HG02798 (cell line): Measurements from ENCODE around the gene STUM.

Experiments
- ATAC-seq: cut with Tn5 transposase; IDR thresholded peaks from one replicate; pipeline ENCODE4 v1.9.1; 2021; ENCODE audit warnings: mild to moderate bottlenecking; ENCODE audit not compliant: unreplicated experiment, poor library complexity

The STUM gene

GRCh38 chr1:226557424-226557823 lies 8.9 kb downstream of the STUM start:
- no peak for ATAC-seq

GRCh38 chr1:226558036-226558650 lies 9.6 kb downstream of the STUM start:
- no peak for ATAC-seq

- ATAC-seq: no peak
Observed at GRCh38 chr1:226560243-226560642, 11.7 kb downstream of the STUM start.

GRCh38 chr1:226562989-226563388 lies 14.4 kb downstream of the STUM start:
- ATAC-seq: no peak

GRCh38 chr1:226563666-226564065 lies 15.1 kb downstream of the STUM start:
- no peak for ATAC-seq

GRCh38 chr1:226565476-226565875 lies 16.9 kb downstream of the STUM start:
- ATAC-seq: no peak

GRCh38 chr1:226566234-226566633 lies 17.7 kb downstream of the STUM start:
- ATAC-seq: no peak

- ATAC-seq: no peak
Observed at GRCh38 chr1:226566760-226567159, 18.2 kb downstream of the STUM start.

- no peak for ATAC-seq
Observed at GRCh38 chr1:226568077-226568831, 19.7 kb downstream of the STUM start.

- ATAC-seq: no peak
Observed at GRCh38 chr1:226568975-226569741, 20.6 kb downstream of the STUM start.

GRCh38 chr1:226569879-226570547 lies 21.4 kb downstream of the STUM start:
- ATAC-seq: no peak

GRCh38 chr1:226571893-226572292 lies 23.3 kb downstream of the STUM start:
- ATAC-seq: no peak

- ATAC-seq: no peak
Observed at GRCh38 chr1:226572325-226572726, 23.8 kb downstream of the STUM start.

- no peak for ATAC-seq
Observed at GRCh38 chr1:226574044-226574443, 25.5 kb downstream of the STUM start.

GRCh38 chr1:226574591-226575435 lies 26.2 kb downstream of the STUM start:
- ATAC-seq: no peak

GRCh38 chr1:226575436-226575720 lies 26.8 kb downstream of the STUM start:
- no peak for ATAC-seq

- ATAC-seq: no peak
Observed at GRCh38 chr1:226575739-226576378, 27.3 kb downstream of the STUM start.

- ATAC-seq: no peak
Observed at GRCh38 chr1:226576601-226577000, 28.0 kb downstream of the STUM start.

GRCh38 chr1:226577401-226578180 lies 29.0 kb downstream of the STUM start:
- no peak for ATAC-seq
